ENCODE measurements around the gene ASB15.
A peak's percentile ranks its signal among the peaks of the same experiment; 100 is the strongest.

The ASB15 gene

GRCh38 chr7:123635551-123636359 is 34.1 kb downstream of the ASB15 start:
- no peak for DNase-seq

GRCh38 chr7:123637203-123637602 is 35.6 kb downstream of the ASB15 start:
- DNase-seq: no peak

GRCh38 chr7:123637878-123638277 is 36.3 kb downstream of the ASB15 start:
- DNase-seq: no peak

GRCh38 chr7:123639631-123640030 is 38.0 kb downstream of the ASB15 start:
- DNase-seq: no peak

GRCh38 chr7:123640583-123640982 is 39.0 kb downstream of the ASB15 start:
- no peak for DNase-seq

- DNase-seq: no peak
Measured at GRCh38 chr7:123641901-123642300, 40.3 kb downstream of the ASB15 start.

- DNase-seq: no peak
Measured at GRCh38 chr7:123643495-123644441, 42.1 kb downstream of the ASB15 start.

GRCh38 chr7:123645516-123645915 is 43.9 kb downstream of the ASB15 start:
- peak in 1 of 56 donors; percentile 2 for DNase-seq

GRCh38 chr7:123647106-123647730 is 45.6 kb downstream of the ASB15 start:
- DNase-seq: no peak

- no peak for DNase-seq
Measured at GRCh38 chr7:123649964-123650363, 48.3 kb downstream of the ASB15 start.

GRCh38 chr7:123650595-123650994 is 49.0 kb downstream of the ASB15 start:
- no peak for DNase-seq

GRCh38 chr7:123652406-123652805 is 50.8 kb downstream of the ASB15 start:
- no peak for DNase-seq

GRCh38 chr7:123653162-123653561 is 51.5 kb downstream of the ASB15 start:
- DNase-seq: no peak

GRCh38 chr7:123655614-123656013 is 54.0 kb downstream of the ASB15 start, which contains the start of gene LMOD2:
Gene LMOD2 (plus strand): TSS chr7:123655866. CDS start chr7:123655964, 98 bp downstream.
- no peak for DNase-seq

GRCh38 chr7:123656544-123657303 is 55.1 kb downstream of the ASB15 start:
- DNase-seq: no peak

- no peak for DNase-seq
Measured at GRCh38 chr7:123657304-123657685, 55.7 kb downstream of the ASB15 start.

GRCh38 chr7:123658023-123658422 is 56.4 kb downstream of the ASB15 start:
- DNase-seq: no peak

GRCh38 chr7:123660514-123661354 is 59.1 kb downstream of the ASB15 start:
- no peak for DNase-seq

GRCh38 chr7:123661765-123662164 is 60.1 kb downstream of the ASB15 start:
- DNase-seq: no peak

GRCh38 chr7:123662293-123662692 is 60.7 kb downstream of the ASB15 start:
- DNase-seq: no peak
